Measurements from ENCODE around the gene CHD6.

DNA sequence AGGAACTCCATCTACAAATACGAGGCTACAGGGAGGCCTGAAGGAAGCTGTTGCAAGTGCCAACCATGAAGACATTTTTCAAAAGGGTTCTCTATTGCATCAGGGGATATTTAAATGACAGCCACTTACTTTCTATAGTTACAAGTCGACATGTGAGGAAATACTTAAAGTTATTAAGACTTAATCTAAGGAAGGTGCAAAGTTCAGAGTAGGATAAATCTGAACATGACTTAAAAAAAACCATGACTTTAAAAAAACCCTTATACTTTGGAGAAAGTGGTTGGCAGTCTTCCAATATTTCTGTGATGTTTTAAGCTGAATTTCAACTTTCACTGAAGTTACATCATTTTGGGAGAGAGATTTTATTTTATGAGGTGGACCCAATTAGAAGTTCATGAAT lies 195.2 kb downstream of the CHD6 start:
- TF ChIP-seq, protein P1, sequence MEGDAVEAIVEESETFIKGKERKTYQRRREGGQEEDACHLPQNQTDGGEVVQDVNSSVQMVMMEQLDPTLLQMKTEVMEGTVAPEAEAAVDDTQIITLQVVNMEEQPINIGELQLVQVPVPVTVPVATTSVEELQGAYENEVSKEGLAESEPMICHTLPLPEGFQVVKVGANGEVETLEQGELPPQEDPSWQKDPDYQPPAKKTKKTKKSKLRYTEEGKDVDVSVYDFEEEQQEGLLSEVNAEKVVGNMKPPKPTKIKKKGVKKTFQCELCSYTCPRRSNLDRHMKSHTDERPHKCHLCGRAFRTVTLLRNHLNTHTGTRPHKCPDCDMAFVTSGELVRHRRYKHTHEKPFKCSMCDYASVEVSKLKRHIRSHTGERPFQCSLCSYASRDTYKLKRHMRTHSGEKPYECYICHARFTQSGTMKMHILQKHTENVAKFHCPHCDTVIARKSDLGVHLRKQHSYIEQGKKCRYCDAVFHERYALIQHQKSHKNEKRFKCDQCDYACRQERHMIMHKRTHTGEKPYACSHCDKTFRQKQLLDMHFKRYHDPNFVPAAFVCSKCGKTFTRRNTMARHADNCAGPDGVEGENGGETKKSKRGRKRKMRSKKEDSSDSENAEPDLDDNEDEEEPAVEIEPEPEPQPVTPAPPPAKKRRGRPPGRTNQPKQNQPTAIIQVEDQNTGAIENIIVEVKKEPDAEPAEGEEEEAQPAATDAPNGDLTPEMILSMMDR (conservative IDR thresholded peaks at IDR 0.05; ENCODE audit: low read length): no peak
- TF ChIP-seq EZH2phosphoT487 (IDR thresholded peaks at IDR 0.05; ENCODE audit: borderline replicate concordance, low read depth, low read length): no peak

All from OCI-LY7 (cell line).